IPS-15b (cell line): ENCODE data around the gene ARID1B.

Experiments
- H3K27me3 ChIP-seq: one replicate; pipeline ENCODE4 v1.6.1; 2013; ENCODE audit warnings: low read length; ENCODE audit not compliant: control insufficient read depth, insufficient read depth
- H3K36me3 ChIP-seq: one replicate; pipeline ENCODE4 v1.6.1; 2013; ENCODE audit warnings: low read length; ENCODE audit not compliant: control insufficient read depth, insufficient read depth
- H3K4me1 ChIP-seq: one replicate; pipeline ENCODE4 v1.6.1; 2013; ENCODE audit warnings: mild to moderate bottlenecking, low read length; ENCODE audit not compliant: control insufficient read depth, insufficient read depth
- H3K4me3 ChIP-seq: one replicate; pipeline ENCODE4 v1.5.1; 2013; ENCODE audit warnings: low read depth, low read length
- H3K9ac ChIP-seq: one replicate; pipeline ENCODE4 v1.6.1; 2013; ENCODE audit warnings: low read depth, mild to moderate bottlenecking, low read length
- H3K9me3 ChIP-seq: one replicate; pipeline ENCODE4 v1.6.1; 2013; ENCODE audit warnings: mild to moderate bottlenecking, low read length; ENCODE audit not compliant: control insufficient read depth, insufficient read depth

ARID1B gene

DNA sequence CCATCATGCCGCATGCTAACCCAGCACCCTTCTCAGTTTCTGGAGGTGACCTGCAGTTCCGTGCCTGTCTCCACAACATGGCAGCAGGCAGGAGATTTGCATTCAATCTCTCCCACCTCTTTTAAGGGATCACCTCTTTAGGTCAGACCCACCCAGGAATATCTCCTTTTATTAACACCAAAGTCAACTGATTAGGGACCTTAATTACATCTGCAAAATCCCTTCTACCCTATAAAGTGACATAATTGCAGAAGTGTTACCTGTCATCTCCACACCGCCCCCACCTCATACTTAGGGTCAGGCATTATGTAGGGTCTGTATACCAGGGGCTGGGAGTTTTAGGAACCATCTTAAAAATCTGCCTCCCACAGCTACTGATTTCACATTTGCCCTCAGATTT, 278.7 kb downstream of the ARID1B start:
- H3K9me3 ChIP-seq = no peaks in the 10 kb centered on the region
- no peaks in the 10 kb centered on the region for H3K36me3 ChIP-seq
- no peaks in the 10 kb centered on the region for H3K27me3 ChIP-seq
- H3K4me1 ChIP-seq = no peaks in the 10 kb centered on the region
- no peak overlapping the region for H3K9ac ChIP-seq
- no peak overlapping the region for H3K4me3 ChIP-seq

DNA sequence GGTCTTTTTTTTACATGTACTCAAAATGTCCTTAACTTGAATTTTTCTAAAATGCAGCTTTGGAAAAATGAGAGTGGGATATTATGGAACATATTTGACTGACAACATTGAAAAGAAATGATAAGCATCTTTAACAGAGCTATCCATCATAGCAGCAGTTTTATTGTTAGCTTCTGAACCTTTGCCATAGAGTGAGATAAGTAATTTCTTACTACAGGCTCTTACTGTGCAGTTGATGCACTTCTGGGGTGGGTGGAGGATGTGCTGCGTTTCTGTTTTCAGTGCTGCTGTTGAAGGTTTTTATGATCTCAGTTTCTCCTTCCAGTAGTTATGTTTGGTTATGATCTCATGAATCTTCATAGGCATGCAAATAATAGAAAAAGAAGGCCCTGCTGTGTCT, 279.1 kb downstream of the ARID1B start:
- no peaks in the 10 kb centered on the region for H3K36me3 ChIP-seq
- H3K4me1 ChIP-seq = no peaks in the 10 kb centered on the region
- H3K9me3 ChIP-seq = no peaks in the 10 kb centered on the region
- H3K9ac ChIP-seq = no peak overlapping the region
- H3K4me3 ChIP-seq = no peak overlapping the region
- H3K27me3 ChIP-seq = no peaks in the 10 kb centered on the region

DNA sequence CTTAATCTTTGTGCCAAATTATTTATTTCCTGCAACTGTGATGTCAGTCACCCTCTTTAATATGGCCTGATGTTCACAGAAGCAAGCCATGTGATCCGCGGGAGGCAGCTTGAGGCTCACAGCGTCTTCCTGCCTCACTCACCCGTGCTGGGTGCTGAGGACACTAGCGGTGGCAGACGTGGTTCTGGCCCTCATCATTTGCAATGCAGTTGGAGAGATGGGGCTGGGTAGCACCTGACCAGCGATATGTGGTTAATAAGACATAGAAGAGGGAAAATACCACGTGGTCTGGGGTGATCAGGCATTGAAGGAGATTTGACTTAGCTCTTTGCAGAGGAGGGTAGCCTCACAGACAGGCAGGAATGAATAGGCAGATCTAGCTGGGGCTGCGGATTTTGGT, 281.4 kb downstream of the ARID1B start:
- no peaks in the 10 kb centered on the region for H3K36me3 ChIP-seq
- no peak overlapping the region for H3K9ac ChIP-seq
- H3K27me3 ChIP-seq = no peaks in the 10 kb centered on the region
- no peak overlapping the region for H3K4me3 ChIP-seq
- H3K4me1 ChIP-seq = no peaks in the 10 kb centered on the region
- no peaks in the 10 kb centered on the region for H3K9me3 ChIP-seq

DNA sequence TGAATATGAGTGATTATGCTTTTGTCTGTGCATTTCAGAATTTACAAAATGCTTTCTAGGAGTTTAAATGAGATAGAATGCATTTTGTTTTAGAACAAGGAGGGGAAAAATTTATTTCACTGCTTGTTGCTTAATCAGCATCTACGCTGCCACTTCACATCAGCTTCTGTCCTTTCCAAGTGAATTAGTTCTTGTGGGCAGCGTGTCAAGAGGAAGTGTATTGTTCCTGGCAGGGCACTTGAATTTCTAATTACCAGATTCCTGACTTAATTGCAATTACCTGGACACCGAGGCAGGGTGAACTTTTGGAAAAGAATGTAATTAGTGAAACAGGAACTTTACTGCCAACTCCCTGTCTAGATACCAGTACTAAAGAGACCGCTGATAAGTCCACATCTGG, 282.6 kb downstream of the ARID1B start:
- Histone ChIP-seq H3K4me1 (no peaks in the 10 kb centered on the region), H3K4me3 (no peak overlapping the region), H3K27me3 (no peaks in the 10 kb centered on the region), H3K9ac (no peak overlapping the region), H3K36me3 (no peaks in the 10 kb centered on the region), H3K9me3 (no peaks in the 10 kb centered on the region)

DNA sequence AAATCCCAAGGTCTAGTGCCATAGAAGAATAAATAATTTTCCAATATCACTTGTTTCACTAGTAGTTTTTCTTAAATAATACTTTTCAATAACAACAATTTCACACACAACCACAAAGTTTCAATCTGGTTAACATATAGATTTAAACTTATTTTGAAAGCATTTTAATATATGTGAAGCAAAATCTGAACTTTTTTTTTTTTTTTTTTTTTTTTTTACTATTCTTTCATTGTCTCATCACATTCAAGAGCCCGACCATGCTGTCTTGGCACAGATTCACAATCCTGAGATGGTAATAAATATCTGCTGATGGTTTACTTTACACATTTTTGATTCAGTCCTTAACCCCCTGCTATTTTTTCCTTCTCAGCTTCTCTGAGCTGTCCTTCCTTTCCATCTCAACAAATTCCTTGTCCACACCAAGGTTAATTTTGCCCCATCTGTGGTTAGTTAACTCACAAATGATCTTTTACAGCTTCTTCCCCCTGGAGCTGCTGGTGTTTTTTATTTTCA, 283.3 kb downstream of the ARID1B start:
- no peaks in the 10 kb centered on the region for H3K36me3 ChIP-seq
- no peaks in the 10 kb centered on the region for H3K9me3 ChIP-seq
- H3K4me1 ChIP-seq = no peaks in the 10 kb centered on the region
- no peaks in the 10 kb centered on the region for H3K27me3 ChIP-seq
- H3K4me3 ChIP-seq = no peak overlapping the region
- H3K9ac ChIP-seq = no peak overlapping the region

DNA sequence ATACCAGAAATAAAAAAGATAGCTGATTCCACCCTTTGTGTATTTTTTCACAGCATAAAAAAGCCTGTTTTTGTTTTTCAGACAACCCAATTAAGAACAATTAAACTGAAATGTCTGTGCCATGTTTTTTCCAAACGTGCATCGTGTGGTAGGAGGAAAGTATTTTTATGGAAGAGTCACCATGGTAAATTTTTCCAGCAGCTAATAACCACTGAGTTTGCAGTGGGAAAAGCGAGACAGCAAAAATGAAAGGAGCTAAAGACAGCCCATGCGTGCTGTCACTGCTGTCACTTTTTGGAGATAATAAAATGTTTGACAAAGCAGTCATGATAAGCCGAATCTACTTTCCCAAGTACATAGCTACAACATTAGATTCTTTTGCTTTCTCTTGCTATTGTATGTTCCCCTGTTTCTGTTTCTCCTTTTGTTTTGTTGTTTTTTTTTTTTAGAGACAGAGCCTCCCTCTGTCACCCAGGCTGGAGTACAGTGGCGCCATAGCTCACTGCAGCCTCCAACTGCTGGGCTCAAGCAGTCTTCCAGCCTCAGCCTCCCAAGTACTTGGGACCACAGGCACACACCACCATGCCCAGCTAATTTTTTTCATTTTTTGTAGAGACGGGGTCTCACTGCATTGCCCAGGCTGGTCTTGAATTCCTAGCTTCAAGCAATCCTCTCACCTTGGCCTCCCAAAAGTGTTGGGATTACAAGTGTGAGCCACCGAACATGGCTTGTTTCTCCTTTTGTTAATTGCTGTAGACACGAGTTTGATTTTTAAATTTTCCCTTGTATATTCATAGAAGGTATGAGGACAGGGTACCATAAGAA, 284.8 kb downstream of the ARID1B start:
- Histone ChIP-seq H3K36me3 (no peaks in the 10 kb centered on the region), H3K4me1 (no peaks in the 10 kb centered on the region), H3K9ac (no peak overlapping the region), H3K27me3 (no peaks in the 10 kb centered on the region), H3K9me3 (no peaks in the 10 kb centered on the region), H3K4me3 (no peak overlapping the region)

DNA sequence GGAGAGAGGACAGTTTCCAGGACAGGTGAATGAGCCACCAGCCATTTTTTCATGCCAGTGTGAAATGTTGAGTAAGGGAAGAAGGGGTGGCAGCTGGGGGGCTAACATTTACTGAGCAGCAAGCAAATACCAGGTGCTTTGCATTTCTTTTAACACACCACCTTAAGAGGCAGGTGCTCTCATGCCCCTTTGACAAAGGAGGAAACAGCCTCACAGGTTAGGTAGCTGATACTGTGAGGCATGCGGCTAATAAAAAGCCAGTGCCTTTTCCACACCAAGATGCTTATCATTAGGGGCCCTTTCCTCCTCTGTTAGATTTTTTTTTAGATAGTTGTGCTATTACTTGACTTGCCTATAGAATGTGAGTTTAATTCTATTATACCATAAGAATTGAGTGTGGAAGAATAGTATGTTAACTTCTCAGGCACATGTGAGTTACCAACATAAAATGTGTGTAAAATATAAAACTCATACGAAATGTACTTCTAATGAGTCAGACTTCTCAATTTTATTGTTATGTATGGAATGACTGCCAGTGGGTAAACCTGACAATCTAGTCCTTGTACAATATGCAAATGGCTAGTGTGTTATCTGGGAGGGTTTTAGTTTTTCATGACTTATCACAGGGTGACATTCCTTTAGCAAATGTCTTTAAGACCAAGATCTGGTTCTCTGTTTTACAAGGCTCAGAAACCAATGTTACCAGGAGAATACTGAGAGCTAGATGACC, 286.2 kb downstream of the ARID1B start:
- no peaks in the 10 kb centered on the region for H3K36me3 ChIP-seq
- H3K27me3 ChIP-seq = no peaks in the 10 kb centered on the region
- no peak overlapping the region for H3K4me3 ChIP-seq
- no peak overlapping the region for H3K9ac ChIP-seq
- H3K4me1 ChIP-seq = no peaks in the 10 kb centered on the region
- no peaks in the 10 kb centered on the region for H3K9me3 ChIP-seq

DNA sequence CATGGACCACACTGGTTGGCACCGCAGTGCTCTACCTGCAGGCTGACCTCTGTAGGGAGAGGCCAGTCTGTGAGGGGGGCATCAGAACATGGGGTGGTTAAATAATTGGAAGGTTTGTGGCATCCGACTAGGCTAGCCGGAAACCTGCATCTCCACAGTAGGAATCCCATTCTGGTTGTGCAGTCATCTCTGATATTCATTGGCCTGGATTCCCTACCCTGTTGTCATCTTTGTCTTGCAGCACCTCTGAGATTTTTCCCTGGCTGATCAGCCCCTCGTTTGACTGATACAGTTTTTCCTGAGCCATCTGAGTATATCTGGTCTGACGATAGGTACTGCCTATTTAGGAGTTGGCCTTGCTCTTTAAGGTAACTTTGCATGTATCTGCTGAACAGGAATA, 286.7 kb downstream of the ARID1B start:
- H3K9ac ChIP-seq = no peak overlapping the region
- H3K9me3 ChIP-seq = no peaks in the 10 kb centered on the region
- H3K27me3 ChIP-seq = no peaks in the 10 kb centered on the region
- no peaks in the 10 kb centered on the region for H3K36me3 ChIP-seq
- H3K4me3 ChIP-seq = no peak overlapping the region
- peaks cover under 1% of the 10 kb centered on the region for H3K4me1 ChIP-seq

DNA sequence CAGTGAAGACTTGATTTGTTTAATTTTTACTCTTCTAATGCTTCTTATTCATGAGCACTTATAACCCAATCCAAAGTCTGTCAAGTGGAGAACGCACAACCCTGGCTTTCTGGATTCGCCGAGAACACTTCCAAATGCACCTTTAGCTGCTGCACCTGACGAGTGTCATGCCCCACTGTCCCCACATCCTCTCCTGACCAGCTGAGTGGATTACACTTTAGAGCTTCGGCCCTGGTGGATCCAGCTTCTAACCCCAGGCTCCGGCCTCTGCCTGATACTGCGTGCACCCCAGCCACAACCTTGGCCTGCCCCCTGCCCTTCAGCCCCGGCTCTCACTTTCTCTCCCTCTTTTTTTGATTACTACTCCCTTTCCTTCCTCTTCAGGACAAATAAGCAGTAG, 287.3 kb downstream of the ARID1B start:
- no peaks in the 10 kb centered on the region for H3K36me3 ChIP-seq
- peaks cover 5% of the 10 kb centered on the region for H3K4me1 ChIP-seq
- H3K9me3 ChIP-seq = no peaks in the 10 kb centered on the region
- no peaks in the 10 kb centered on the region for H3K27me3 ChIP-seq
- H3K9ac ChIP-seq = no peak overlapping the region
- no peak overlapping the region for H3K4me3 ChIP-seq

DNA sequence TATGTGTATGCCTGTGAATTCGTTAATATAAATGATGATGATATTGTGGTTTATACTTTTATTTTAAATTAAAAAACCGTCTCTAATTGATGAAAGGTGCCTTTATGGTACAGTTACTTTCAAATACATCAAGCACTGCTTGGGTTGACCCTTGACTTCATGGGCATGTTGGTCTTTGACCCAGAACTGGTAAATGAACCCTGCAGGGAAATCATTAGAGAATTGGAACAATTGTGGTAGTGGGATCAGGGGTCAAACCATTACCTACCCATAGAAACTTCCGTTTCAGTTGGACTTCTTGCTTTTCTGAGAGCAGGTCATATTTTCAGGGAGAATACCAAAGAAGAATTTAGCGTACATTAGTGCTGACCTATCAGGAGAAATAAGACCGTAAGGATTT, 288.2 kb downstream of the ARID1B start:
- H3K4me1 ChIP-seq = peaks cover 7% of the 10 kb centered on the region
- no peak overlapping the region for H3K4me3 ChIP-seq

DNA sequence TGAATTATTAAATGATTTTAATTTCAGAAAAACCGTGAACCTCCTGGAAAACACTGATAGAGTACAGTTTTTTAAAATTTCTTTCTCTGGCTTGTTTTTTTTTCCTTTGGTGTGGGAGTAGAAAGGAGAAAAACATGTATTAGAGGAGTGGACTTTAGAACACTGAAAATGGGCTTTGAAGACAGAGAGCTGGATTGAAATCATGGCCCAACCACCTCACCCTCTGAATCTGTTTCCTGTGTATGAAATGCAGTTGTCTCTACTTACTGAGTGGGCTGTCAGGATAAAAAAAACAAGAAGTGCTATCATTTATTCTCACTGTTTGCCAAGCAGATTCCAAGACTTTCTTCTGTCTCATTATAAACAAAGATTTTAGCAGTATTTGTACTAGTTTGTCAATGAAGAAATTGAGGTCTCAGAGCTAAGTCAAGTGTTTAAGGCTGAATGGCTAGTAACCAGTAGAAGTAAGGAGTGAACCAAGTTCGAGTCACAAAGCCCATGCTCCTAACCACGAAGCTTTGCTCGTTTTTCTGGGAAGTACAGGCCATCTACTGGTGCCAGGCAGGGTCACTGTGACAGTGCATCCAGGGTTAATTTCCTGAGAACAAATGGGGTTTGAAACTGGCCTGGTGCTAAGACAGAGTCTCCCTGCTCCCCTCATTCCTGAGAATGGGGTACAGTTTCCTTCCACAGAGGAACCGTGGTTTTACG, 289.8 kb downstream of the ARID1B start:
- H3K4me3 ChIP-seq = no peak overlapping the region
- H3K9ac ChIP-seq = no peak overlapping the region
- H3K27me3 ChIP-seq = no peaks in the 10 kb centered on the region
- no peaks in the 10 kb centered on the region for H3K36me3 ChIP-seq
- H3K4me1 ChIP-seq = peaks cover 7% of the 10 kb centered on the region
- H3K9me3 ChIP-seq = no peaks in the 10 kb centered on the region

More for the DNA sequence above, 288.2 kb downstream of the ARID1B start:
- Histone ChIP-seq H3K9me3 (no peaks in the 10 kb centered on the region), H3K36me3 (no peaks in the 10 kb centered on the region), H3K9ac (no peak overlapping the region), H3K27me3 (no peaks in the 10 kb centered on the region)
